GM18868 (cell line): ENCODE results near the gene ABCC5.
"Not testable (repeated sequence)": the region's sequence is repeated elsewhere in the genome, so short reads cannot be mapped to it uniquely, and the experiment has no call there.

Experiments used
- ATAC-seq: cut with Tn5 transposase; IDR thresholded peaks from one replicate; pipeline ENCODE4 v1.9.1; 2021; ENCODE audit warnings: mild to moderate bottlenecking, moderate library complexity; ENCODE audit not compliant: unreplicated experiment

Gene ABCC5

GRCh38 chr3:184017672-184018423 is at the start of gene ABCC5:
Gene ABCC5, minus strand, starts transcription at chr3:184017884. Its CDS starts 3,492 bp downstream, at chr3:184014392.
- peak; percentile 97 for ATAC-seq

- no peak for ATAC-seq
Measured at GRCh38 chr3:184066211-184066610, 48.5 kb upstream of the ABCC5 start.

- no peak for ATAC-seq
Measured at GRCh38 chr3:184062637-184063036, 45.0 kb upstream of the ABCC5 start.

DNA sequence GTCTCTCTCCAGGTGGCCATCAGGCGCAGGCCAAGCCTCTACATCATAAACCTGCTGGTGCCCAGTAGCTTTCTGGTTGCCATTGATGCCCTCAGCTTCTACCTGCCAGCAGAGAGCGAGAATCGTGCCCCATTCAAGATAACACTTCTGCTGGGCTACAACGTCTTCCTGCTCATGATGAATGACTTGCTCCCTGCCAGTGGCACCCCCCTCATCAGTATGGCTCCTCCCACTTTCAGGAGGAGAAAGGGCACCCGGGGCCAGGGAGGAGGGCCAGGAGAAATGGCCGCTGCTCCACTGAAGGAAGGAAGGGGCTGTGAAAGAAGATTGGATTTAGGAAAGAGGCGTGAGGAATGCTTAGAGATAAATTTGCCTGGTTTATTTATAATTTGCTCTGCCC is 41.7 kb upstream of the ABCC5 start:
- ATAC-seq: no peak

DNA sequence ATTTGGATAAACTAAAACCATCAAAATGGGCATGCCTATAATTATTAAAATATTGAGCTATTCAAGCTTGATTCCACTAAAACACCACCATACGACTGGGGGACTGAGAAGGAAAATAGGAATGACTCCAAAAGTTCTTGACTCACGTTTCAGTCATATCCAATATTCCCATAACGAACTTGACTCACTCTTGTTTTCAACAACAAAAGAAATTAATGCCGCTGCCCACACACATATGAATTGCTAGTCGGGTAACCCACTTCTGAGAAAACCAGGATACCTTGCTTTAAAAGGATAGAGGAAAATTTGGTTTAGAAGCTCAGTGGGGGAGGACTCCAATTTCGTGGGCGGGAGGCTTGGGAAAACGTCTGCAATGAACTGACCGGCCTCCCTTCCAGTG is 40.3 kb upstream of the ABCC5 start:
- ATAC-seq: no peak

DNA sequence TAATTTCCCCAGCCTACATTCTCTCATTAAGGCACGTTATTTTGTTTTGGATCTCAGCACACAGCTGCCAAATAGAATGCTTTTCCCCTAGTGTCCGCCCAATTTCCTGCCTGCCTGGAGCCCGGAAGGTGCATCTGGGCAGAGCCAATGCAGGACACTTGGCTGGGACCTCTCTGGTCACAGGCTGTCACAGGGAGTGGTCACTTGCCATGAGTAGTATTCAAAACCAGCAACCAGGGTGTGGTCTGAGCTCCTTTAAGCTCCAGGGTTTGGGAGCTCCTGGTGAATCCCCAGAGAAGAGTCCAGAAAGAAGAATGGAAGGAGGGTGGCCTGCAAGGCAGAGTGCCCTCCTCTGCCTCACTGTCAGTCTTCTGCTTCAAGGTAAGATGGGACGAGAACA is 35.1 kb upstream of the ABCC5 start, which contains the start of gene HTR3C:
Gene HTR3C, plus strand, starts transcription at position 281 of the 400 bp plus-strand sequence. Its CDS starts 34 bp downstream, at position 315.
- no peak for ATAC-seq

- ATAC-seq: no peak
Measured at GRCh38 chr3:184050217-184050847, 32.6 kb upstream of the ABCC5 start.

GRCh38 chr3:184045995-184046394 is 28.3 kb upstream of the ABCC5 start:
- no peak for ATAC-seq

GRCh38 chr3:184042617-184043016 is 24.9 kb upstream of the ABCC5 start:
- no peak for ATAC-seq

- no peak for ATAC-seq
Measured at GRCh38 chr3:184040010-184040409, 22.3 kb upstream of the ABCC5 start.

GRCh38 chr3:184039414-184039813 is 21.7 kb upstream of the ABCC5 start:
- no peak for ATAC-seq

GRCh38 chr3:184038307-184038706 is 20.6 kb upstream of the ABCC5 start:
- not testable (repeated sequence) for ATAC-seq

DNA sequence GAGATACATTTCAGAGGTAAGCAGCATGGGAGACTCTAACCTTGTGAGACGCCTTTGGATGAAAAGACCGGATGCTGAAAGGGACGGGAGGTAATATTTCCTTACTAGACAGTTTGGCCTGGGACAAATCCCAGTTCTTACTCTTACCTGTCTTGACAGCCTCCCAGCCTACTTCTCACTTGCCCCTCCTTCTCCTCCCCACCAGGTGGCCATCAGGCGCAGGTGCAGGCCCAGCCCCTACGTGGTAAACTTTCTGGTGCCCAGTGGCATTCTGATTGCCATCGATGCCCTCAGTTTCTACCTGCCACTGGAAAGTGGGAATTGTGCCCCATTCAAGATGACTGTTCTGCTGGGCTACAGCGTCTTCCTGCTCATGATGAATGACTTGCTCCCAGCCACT is 20.1 kb upstream of the ABCC5 start:
- ATAC-seq: no peak

- ATAC-seq: no peak
Measured at GRCh38 chr3:184031187-184031792, 13.6 kb upstream of the ABCC5 start, which contains the start of gene HTR3D. Gene HTR3D, plus strand, starts transcription at chr3:184031742. Its CDS starts 0 bp downstream, at chr3:184031742.

DNA sequence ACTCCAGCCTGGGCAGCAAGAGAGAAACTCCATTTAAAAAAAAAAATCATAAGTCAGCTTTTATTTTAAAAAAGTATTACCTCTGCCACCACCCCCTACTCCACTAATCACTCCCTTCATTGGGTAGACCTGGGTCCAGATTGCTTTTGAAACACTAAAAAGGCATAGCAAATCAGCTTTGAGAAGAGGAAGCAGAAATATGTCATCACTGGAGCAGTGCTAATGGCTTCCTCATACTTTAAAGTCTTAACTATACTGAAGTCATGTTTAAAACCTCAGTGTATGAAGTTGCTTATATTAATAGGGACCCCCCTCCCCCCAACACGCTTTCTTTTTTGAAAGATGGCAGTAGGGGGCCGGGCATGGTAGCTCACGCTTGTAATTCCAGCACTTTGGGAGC is 12.9 kb upstream of the ABCC5 start:
- no peak for ATAC-seq

DNA sequence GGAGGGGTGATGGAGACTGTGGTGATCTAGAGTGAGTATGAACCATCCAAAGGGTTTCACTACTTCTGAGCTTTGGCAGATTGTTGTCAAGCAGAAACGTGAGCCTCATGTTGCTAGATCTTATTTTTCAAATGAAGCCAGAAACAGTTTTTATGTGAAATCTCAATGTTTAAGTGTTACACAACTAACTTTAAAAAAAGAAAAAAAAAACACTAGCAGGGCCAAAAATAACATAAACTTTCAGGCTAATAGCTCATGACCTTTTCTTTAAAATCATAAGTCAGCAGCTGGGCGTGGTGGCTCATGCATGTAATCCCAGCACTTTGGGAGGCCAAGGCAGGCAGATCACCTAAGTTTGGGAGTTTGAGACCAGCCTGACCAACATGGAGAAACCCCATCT is 11.8 kb upstream of the ABCC5 start:
- no peak for ATAC-seq

- not testable (repeated sequence) for ATAC-seq
Measured at GRCh38 chr3:184028275-184028890, 10.7 kb upstream of the ABCC5 start.

- not testable (repeated sequence) for ATAC-seq
Measured at GRCh38 chr3:184025256-184025655, 7.6 kb upstream of the ABCC5 start.

- no peak for ATAC-seq
Measured at GRCh38 chr3:184022323-184022722, 4.6 kb upstream of the ABCC5 start.

GRCh38 chr3:184018424-184018973 is 815 bp upstream of the ABCC5 start:
- ATAC-seq: no peak
